Endothelial cell of umbilical vein (primary cell): ENCODE data around the gene L3MBTL3. TPM values are rescaled to one million over a fixed set of nuclear protein-coding genes. Genes with fewer than 3 reads are reported as not detected.

ENCODE experiments used
- BruUV-seq: library from RNA; stranded (reverse); fragments of 400-500 nt; replicated peaks from 2 replicates; lab custom pipeline; 2021; lab: Mats Ljungman, UMichigan
- CTCF ChIA-PET: fragments of 300-600, 350-600 bp; sonication (Branson Sonifier 250); formaldehyde crosslinking; loops from one replicate; lab custom pipeline; 2021; ENCODE audit warnings: antibody characterized with exemption, inconsistent platforms; lab: Charles Lee
- POLR2A ChIA-PET: fragments of 300-600, 350-600 bp; sonication (Branson Sonifier 250); formaldehyde crosslinking; loops from one replicate; lab custom pipeline; 2021; ENCODE audit warnings: antibody characterized with exemption, inconsistent platforms; lab: Charles Lee
- DNase-seq: peaks from one replicate; pipeline ENCODE4 v3.0.0-alpha.2; 2011; ENCODE audit warnings: low read depth, low spot score
- FAIRE-seq: peaks from 2 replicates; lab custom pipeline; 2011; peaks lifted over from hg19 to GRCh38; lab: Jason Lieb, UNC
- H2AFZ ChIP-seq: 2 replicates; pipeline ENCODE4 v1.6.0; 2012; ENCODE audit warnings: low read depth, low read length, control low read depth, inconsistent platforms
- H3K27ac ChIP-seq: 2 replicates; pipeline ENCODE4 v1.5.1; 2011; ENCODE audit warnings: low read depth, mild to moderate bottlenecking, control low read depth, low read length, moderate library complexity; ENCODE audit not compliant: insufficient read depth
- H3K27me3 ChIP-seq, 2 experiments: 2 replicates each; pipeline versions ENCODE4 v1.6.0 to v1.6.1; 2011; ENCODE audit warnings: low read length in 2 of 2, mixed read lengths in 1 of 2; ENCODE audit not compliant: control insufficient read depth in 2 of 2, insufficient read depth in 2 of 2
- H3K36me3 ChIP-seq, 2 experiments: 2 replicates in 1 of 2; 3 replicates in 1 of 2; pipeline ENCODE4 v1.5.1; 2011; ENCODE audit warnings: low read length in 2 of 2, mild to moderate bottlenecking in 1 of 2, moderate library complexity in 1 of 2; ENCODE audit not compliant: control insufficient read depth in 2 of 2, insufficient read depth in 2 of 2; ENCODE audit errors: extremely low read depth in 1 of 2
- H3K4me1 ChIP-seq: 3 replicates; pipeline ENCODE4 v1.5.1; 2011; ENCODE audit warnings: mild to moderate bottlenecking, low read length; ENCODE audit not compliant: control insufficient read depth, insufficient read depth; ENCODE audit errors: extremely low read depth
- H3K4me2 ChIP-seq: 2 replicates; pipeline ENCODE4 v1.6.1; 2011; ENCODE audit warnings: low read length, control low read depth, mixed read lengths; ENCODE audit not compliant: insufficient read depth
- H3K4me3 ChIP-seq, 3 experiments: fragments of 200-600 bp in 1 of 3; sonication (generic), shearing (Covaris generic) in 1 of 3; replicated peaks in 1 of 3; 2 replicates each; pipeline ENCODE4 v1.5.1; 2011 to 2016; ENCODE audit warnings: control low read depth in 3 of 3, low read length in 3 of 3, mild to moderate bottlenecking in 2 of 3, inconsistent platforms in 1 of 3, low read depth in 1 of 3, moderate library complexity in 1 of 3; ENCODE audit not compliant: insufficient read depth in 1 of 3
- H3K79me2 ChIP-seq: 2 replicates; pipeline ENCODE4 v1.6.0; 2012; ENCODE audit warnings: low read length, inconsistent platforms; ENCODE audit not compliant: control insufficient read depth, insufficient read depth
- H3K9ac ChIP-seq: replicated peaks from 2 replicates; pipeline ENCODE3; 2011; ENCODE audit warnings: low read length, control low read depth; ENCODE audit not compliant: insufficient read depth; ENCODE audit errors: extremely low read depth
- H3K9me1 ChIP-seq: replicated peaks from 3 replicates; pipeline ENCODE4 v1.6.0; 2011; ENCODE audit warnings: mild to moderate bottlenecking, low read length; ENCODE audit not compliant: control insufficient read depth, insufficient read depth; ENCODE audit errors: extremely low read depth
- H3K9me3 ChIP-seq: replicated peaks from 2 replicates; pipeline ENCODE4 v1.5.1; 2012; ENCODE audit warnings: low read length, inconsistent platforms; ENCODE audit not compliant: control insufficient read depth, insufficient read depth
- H4K20me1 ChIP-seq: replicated peaks from 2 replicates; pipeline ENCODE3; 2011; ENCODE audit warnings: mild to moderate bottlenecking, low read length; ENCODE audit not compliant: control insufficient read depth, insufficient read depth; ENCODE audit errors: extremely low read depth
- CTCF ChIP-seq, 2 donors: IDR thresholded peaks; 1 replicate in 1 of 2; 2 replicates in 1 of 2; pipeline ENCODE4 v1.5.1; 2011; ENCODE audit warnings: low read length in 2 of 2, mild to moderate bottlenecking in 2 of 2, moderate library complexity in 2 of 2, control low read depth in 1 of 2, inconsistent platforms in 1 of 2, low read depth in 1 of 2; ENCODE audit not compliant: insufficient read depth in 1 of 2; ENCODE audit errors: extremely low read depth in 1 of 2
- EZH2 ChIP-seq: IDR thresholded peaks from 2 replicates; pipeline ENCODE4 v1.6.1; 2012; ENCODE audit warnings: borderline replicate concordance, low read depth, mild to moderate bottlenecking, moderate library complexity, low read length, inconsistent platforms; ENCODE audit not compliant: severe bottlenecking
- FOS ChIP-seq: IDR thresholded peaks from 2 replicates; pipeline ENCODE4 v1.6.1; 2011; ENCODE audit warnings: mild to moderate bottlenecking, low read length, moderate library complexity, borderline replicate concordance; ENCODE audit not compliant: insufficient read depth
- GATA2 ChIP-seq: IDR thresholded peaks from 2 replicates; pipeline ENCODE4 v1.7.0; 2011; ENCODE audit warnings: low read depth, mild to moderate bottlenecking, moderate library complexity, mixed read lengths, low read length; ENCODE audit not compliant: insufficient read length, insufficient read depth
- JUN ChIP-seq: IDR thresholded peaks from 2 replicates; pipeline ENCODE4 v1.6.1; 2011; ENCODE audit warnings: borderline replicate concordance, low read depth; ENCODE audit not compliant: insufficient read length, insufficient read depth
- MAX ChIP-seq: IDR thresholded peaks from 2 replicates; pipeline ENCODE4 v1.6.1; 2011; ENCODE audit not compliant: insufficient read depth, insufficient read length
- MYC ChIP-seq: IDR thresholded peaks from one replicate; pipeline ENCODE4 v1.6.1; 2011; ENCODE audit warnings: mild to moderate bottlenecking, low read depth, low read length
- POLR2A ChIP-seq: IDR thresholded peaks from 2 replicates; pipeline ENCODE4 v1.6.1; 2012; ENCODE audit warnings: low read depth, mild to moderate bottlenecking, control low read depth, low read length
- POLR2AphosphoS5 ChIP-seq: IDR thresholded peaks from 2 replicates; pipeline ENCODE4 v1.6.1; 2012; ENCODE audit warnings: low read depth, mild to moderate bottlenecking, control low read depth, low read length, moderate library complexity; ENCODE audit not compliant: insufficient read depth
- dilution Hi-C: fragments of 300-500 bp; cut with MboI; formaldehyde crosslinking; loops from one replicate; pipeline ENCODE4 v1.15.0; 2019; ENCODE audit warnings: low sequenced_read_pairs; ENCODE audit not compliant: extremely low pct_ligation_motif_present
- intact Hi-C: fragments of 100-400 bp; cut with micrococcal nuclease; formaldehyde crosslinking; loops from one replicate; pipeline ENCODE4 v1.10.0; 2022
- polyA plus RNA-seq, 4 experiments: library from polyadenylated mRNA; depleted of rRNA in 3 of 4; stranded (reverse) in 3 of 4; unstranded in 1 of 4; fragments of >200 nt; gene quantifications; 2 replicates each; pipeline versions ENCODE4 v1.2.1 to v1.2.3, GENCODE V29; 2011 to 2012; ENCODE audit warnings: missing spikeins in 1 of 4
- total RNA-seq: library from RNA; stranded (reverse); gene quantifications from 2 replicates; pipeline ENCODE4 v1.2.3, GENCODE V29; 2021

L3MBTL3 gene
- total and polyA plus RNA-seq, 2 donors (not counting 3 experiments of a cell fraction or from before 2014, with no cell fraction given), result 26.5 to 86.1 TPM

GRCh38 chr6:130065609-130066156 is 47.3 kb downstream of the L3MBTL3 start:
- TF ChIP-seq CTCF (IDR thresholded peaks at IDR 0.05; ENCODE audit: extremely low read depth in 1 of 2, insufficient read depth in 1 of 2, low read depth in 1 of 2, low read length in 2 of 2), result no peak
- TF ChIP-seq JUN, result no peak
- H3K9me1 ChIP-seq, result no peaks in the 10 kb centered on the region
- intact Hi-C loops, result no loop called here

GRCh38 chr6:130069485-130069884 is 51.1 kb downstream of the L3MBTL3 start:
- intact Hi-C loops, result no loop called here
- dilution Hi-C loops, result no loop called here
- Histone ChIP-seq H4K20me1 (no peaks in the 10 kb centered on the region), H2AFZ (no peak overlapping the region), H3K79me2 (peaks cover 4% of the 10 kb centered on the region), H3K4me2 (no peak overlapping the region), H3K4me1 (no peaks in the 10 kb centered on the region), H3K36me3 (peaks cover 10 to 17% of the 10 kb centered on the region in 2 experiments), H3K27ac (no peak overlapping the region), H3K9ac (no peak overlapping the region), H3K27me3 (no peaks in the 10 kb centered on the region), H3K4me3 (no peak overlapping the region), H3K9me3 (no peaks in the 10 kb centered on the region), H3K9me1 (peaks cover 2% of the 10 kb centered on the region)
- no TSS peak for BruUV-seq
- DNase-seq (no peak), FAIRE-seq (no peak)
- TF ChIP-seq FOS (no peak), GATA2 (no peak), MAX (no peak), JUN (no peak), POLR2AphosphoS5 (no peak), EZH2 (no peak), MYC (no peak), CTCF (IDR thresholded peaks at IDR 0.05; ENCODE audit: extremely low read depth in 1 of 2, insufficient read depth in 1 of 2, low read depth in 1 of 2, low read length in 2 of 2) (no peak), POLR2A (no peak)
- ChIA-PET POLR2A (no interaction called here), CTCF (interaction anchor here (0.9 kb wide), 1 partner anchor 213 kb away, joined by 3 read pairs; no protein-coding TSS in a partner anchor)

More at GRCh38 chr6:130065609-130066156, 47.3 kb downstream of the L3MBTL3 start:
- DNase-seq (no peak), FAIRE-seq (no peak)
- H3K79me2 ChIP-seq, result no peaks in the 10 kb centered on the region
- no TSS peak for BruUV-seq
- no peaks in the 10 kb centered on the region for H3K9me3 ChIP-seq
- H3K4me2 ChIP-seq, result no peak overlapping the region
- H4K20me1 ChIP-seq, result no peaks in the 10 kb centered on the region
- no peak overlapping the region for H3K27ac ChIP-seq
- POLR2A ChIA-PET, result no interaction called here
- H3K36me3 ChIP-seq, result peaks cover 15 to 24% of the 10 kb centered on the region in 2 experiments
- no peaks in the 10 kb centered on the region for H3K27me3 ChIP-seq
- dilution Hi-C loops, result no loop called here
- CTCF ChIA-PET, result no interaction called here
- no peak overlapping the region for H3K9ac ChIP-seq
- no peak overlapping the region for H2AFZ ChIP-seq
- H3K4me1 ChIP-seq, result no peaks in the 10 kb centered on the region
- no peak overlapping the region for H3K4me3 ChIP-seq
